ENCODE measurements around the gene IFNA1. TPM values are rescaled to one million over a fixed set of nuclear protein-coding genes. Genes with fewer than 3 reads are reported as not detected.
A peak's percentile ranks its signal among the peaks of the same experiment; 100 is the strongest.

IFNA1 gene
- total and polyA plus RNA-seq, 12 donors, result not detected

GRCh38 chr9:21399956-21400355, 40.3 kb upstream of the IFNA1 start:
- intact Hi-C loops (cut with DNase I), result loop anchor here in 1 of 2 donors (10.0 kb wide), 1 partner anchor 75 kb away; no protein-coding TSS in a partner anchor
- H3K9me3 ChIP-seq (replicated peaks in 1 of 3), result no peaks in the 10 kb centered on the region
- TF ChIP-seq POLR2A (IDR thresholded peaks at IDR 0.05), result no peak
- peaks cover 0 to 18% of the 10 kb centered on the region in 2 donors for H3K4me1 ChIP-seq (replicated peaks in 1 of 2)
- no peak for DNase-seq
- 15 to 18% (median 16%) methylated on average over 3 of the region's 3 CpGs for WGBS, 4 donors
- H3K27me3 ChIP-seq, result peaks cover 51% of the 10 kb centered on the region
- no peak overlapping the region for H3K4me3 ChIP-seq
- no peak overlapping the region for H3K27ac ChIP-seq
- H3K36me3 ChIP-seq (replicated peaks in 1 of 2), result no peaks in the 10 kb centered on the region

GRCh38 chr9:21402386-21403251, 37.6 kb upstream of the IFNA1 start:
- no peaks in the 10 kb centered on the region for H3K36me3 ChIP-seq (replicated peaks in 1 of 2)
- peaks cover 0 to 9% of the 10 kb centered on the region in 2 donors for H3K4me1 ChIP-seq (replicated peaks in 1 of 2)
- 2 to 7% (median 4%) methylated on average over 36 to 53 of the region's 53 CpGs for WGBS, 4 donors
- intact Hi-C loops (cut with DNase I), result no loop called here
- H3K4me3 ChIP-seq, result peak overlapping the region in 1 of 4 donors; percentile 16
- H3K27ac ChIP-seq, result no peak overlapping the region
- no peaks in the 10 kb centered on the region for H3K9me3 ChIP-seq (replicated peaks in 1 of 3)
- no peak for DNase-seq
- peaks cover 29% of the 10 kb centered on the region for H3K27me3 ChIP-seq
- TF ChIP-seq POLR2A (IDR thresholded peaks at IDR 0.05) (no peak), CTCF (IDR thresholded peaks at IDR 0.05) (no peak)

- no peaks in the 10 kb centered on the region for H3K36me3 ChIP-seq (replicated peaks in 1 of 2)
- peaks cover 0 to 9% of the 10 kb centered on the region in 2 donors for H3K4me1 ChIP-seq (replicated peaks in 1 of 2)
- DNase-seq, result no peak
- WGBS, 4 donors, result 58 to 70% (median 62%) methylated on average over 3 of the region's 3 CpGs
- no peak overlapping the region for H3K4me3 ChIP-seq
- intact Hi-C loops (cut with DNase I), result no loop called here
- H3K9me3 ChIP-seq (replicated peaks in 1 of 3), result no peaks in the 10 kb centered on the region
- TF ChIP-seq POLR2A (IDR thresholded peaks at IDR 0.05) (no peak), CTCF (IDR thresholded peaks at IDR 0.05) (no peak)
- no peak overlapping the region for H3K27ac ChIP-seq
- peaks cover 25% of the 10 kb centered on the region for H3K27me3 ChIP-seq
These were observed 36.1 kb upstream of the IFNA1 start for GRCh38 chr9:21404146-21404545.

- Histone ChIP-seq H3K27me3 (peaks cover 4% of the 10 kb centered on the region), H3K36me3 (replicated peaks in 1 of 2) (no peaks in the 10 kb centered on the region), H3K4me1 (replicated peaks in 1 of 2) (no peaks in the 10 kb centered on the region), H3K9me3 (replicated peaks in 1 of 3) (no peaks in the 10 kb centered on the region), H3K4me3 (no peak within 1 kb of the TSS), H3K27ac (no peak within 1 kb of the TSS)
- no peak for TF ChIP-seq POLR2A (IDR thresholded peaks at IDR 0.05)
- no peak for TF ChIP-seq CTCF (IDR thresholded peaks at IDR 0.05)
- DNase-seq, result no peak
- WGBS, 4 donors, result 67 to 88% (median 81%) methylated on average over 1 of the region's 1 CpG
- intact Hi-C loops (cut with DNase I), result no loop called here
These were observed 31.4 kb upstream of the IFNA1 start, which contains the start of gene IFNA8 for GRCh38 chr9:21408817-21409216. Gene IFNA8 (plus strand): TSS chr9:21409117. CDS start chr9:21409177, 60 bp downstream.

All from adrenal gland (tissue), 12 donors.